NB4 (cell line): Measurements from ENCODE around the gene RABEP1.
"Not testable (repeated sequence)": the region's sequence is repeated elsewhere in the genome, so short reads cannot be mapped to it uniquely, and the experiment has no call there.

Experiments used
- DNase-seq: peaks from one replicate; pipeline ENCODE4 v3.0.0; 2010; ENCODE audit warnings: low read depth
- H3K4me3 ChIP-seq: one replicate; pipeline ENCODE4 v1.5.1; 2011; ENCODE audit warnings: mild to moderate bottlenecking, low read depth, low read length, moderate library complexity
- MYC ChIP-seq: IDR thresholded peaks from 2 replicates; pipeline ENCODE4 v1.6.1; 2011; ENCODE audit warnings: low read depth, low read length
- POLR2A ChIP-seq: IDR thresholded peaks from 2 replicates; pipeline ENCODE4 v1.6.1; 2011; ENCODE audit warnings: mild to moderate bottlenecking; ENCODE audit not compliant: insufficient read length; ENCODE audit errors: extremely low read depth
- TF ChIP-seq, protein P1 (sequence below): IDR thresholded peaks from one replicate; pipeline ENCODE4 v1.5.1; 2012; ENCODE audit warnings: low read depth, low read length
- TF ChIP-seq, protein P2 (sequence below): IDR thresholded peaks from 2 replicates; pipeline ENCODE4 v1.6.1; 2011; ENCODE audit warnings: low read depth, low read length

The RABEP1 gene

GRCh38 chr17:5425826-5426225 lies 143.7 kb downstream of the RABEP1 start:
- TF ChIP-seq, protein P1, sequence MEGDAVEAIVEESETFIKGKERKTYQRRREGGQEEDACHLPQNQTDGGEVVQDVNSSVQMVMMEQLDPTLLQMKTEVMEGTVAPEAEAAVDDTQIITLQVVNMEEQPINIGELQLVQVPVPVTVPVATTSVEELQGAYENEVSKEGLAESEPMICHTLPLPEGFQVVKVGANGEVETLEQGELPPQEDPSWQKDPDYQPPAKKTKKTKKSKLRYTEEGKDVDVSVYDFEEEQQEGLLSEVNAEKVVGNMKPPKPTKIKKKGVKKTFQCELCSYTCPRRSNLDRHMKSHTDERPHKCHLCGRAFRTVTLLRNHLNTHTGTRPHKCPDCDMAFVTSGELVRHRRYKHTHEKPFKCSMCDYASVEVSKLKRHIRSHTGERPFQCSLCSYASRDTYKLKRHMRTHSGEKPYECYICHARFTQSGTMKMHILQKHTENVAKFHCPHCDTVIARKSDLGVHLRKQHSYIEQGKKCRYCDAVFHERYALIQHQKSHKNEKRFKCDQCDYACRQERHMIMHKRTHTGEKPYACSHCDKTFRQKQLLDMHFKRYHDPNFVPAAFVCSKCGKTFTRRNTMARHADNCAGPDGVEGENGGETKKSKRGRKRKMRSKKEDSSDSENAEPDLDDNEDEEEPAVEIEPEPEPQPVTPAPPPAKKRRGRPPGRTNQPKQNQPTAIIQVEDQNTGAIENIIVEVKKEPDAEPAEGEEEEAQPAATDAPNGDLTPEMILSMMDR = no peak
- TF ChIP-seq, protein P2, sequence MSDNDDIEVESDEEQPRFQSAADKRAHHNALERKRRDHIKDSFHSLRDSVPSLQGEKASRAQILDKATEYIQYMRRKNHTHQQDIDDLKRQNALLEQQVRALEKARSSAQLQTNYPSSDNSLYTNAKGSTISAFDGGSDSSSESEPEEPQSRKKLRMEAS = no peak
- no peak for TF ChIP-seq MYC
- TF ChIP-seq POLR2A = no peak
- DNase-seq = no peak
- H3K4me3 ChIP-seq = no peak overlapping the region

GRCh38 chr17:5429191-5429887 lies 147.3 kb downstream of the RABEP1 start:
- no peak for DNase-seq

GRCh38 chr17:5430413-5430999 lies 148.4 kb downstream of the RABEP1 start:
- H3K4me3 ChIP-seq = no peak overlapping the region
- DNase-seq = no peak
- no peak for TF ChIP-seq POLR2A
- TF ChIP-seq, protein P2 = no peak
- TF ChIP-seq, protein P1 = no peak
- TF ChIP-seq MYC = no peak

More at GRCh38 chr17:5429191-5429887, 147.3 kb downstream of the RABEP1 start:
- TF ChIP-seq POLR2A (no peak), MYC (no peak)
- TF ChIP-seq, protein P1 = no peak
- TF ChIP-seq, protein P2 = no peak
- no peak overlapping the region for H3K4me3 ChIP-seq

DNA sequence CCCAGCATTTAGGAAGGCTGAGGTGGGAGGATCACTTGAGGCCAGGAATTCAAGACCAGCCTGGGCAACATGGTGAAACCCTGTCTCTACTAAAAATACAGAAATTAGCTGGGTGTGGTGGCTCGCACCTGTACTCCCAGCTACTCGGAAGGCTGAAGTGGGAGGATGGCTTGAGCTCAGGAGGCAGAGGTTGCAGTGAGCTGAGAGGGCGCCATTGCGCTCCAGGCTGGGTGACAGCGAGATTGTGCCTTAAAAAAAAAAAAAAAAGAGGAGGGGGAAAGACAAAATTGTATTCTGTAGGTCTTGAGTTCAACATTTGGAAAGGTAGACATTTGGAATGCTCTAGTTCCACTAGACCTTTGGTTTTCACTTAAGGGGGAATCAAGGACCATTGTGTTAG lies 149.2 kb downstream of the RABEP1 start:
- H3K4me3 ChIP-seq, DNase-seq: not testable (repeated sequence)
- TF ChIP-seq, protein P1 = peak; percentile 17

- TF ChIP-seq, protein P1 = no peak
- TF ChIP-seq POLR2A = no peak
- TF ChIP-seq MYC = no peak
- TF ChIP-seq, protein P2 = no peak
- H3K4me3 ChIP-seq = no peak overlapping the region
- no peak for DNase-seq
Measured at GRCh38 chr17:5431949-5432556, 150.0 kb downstream of the RABEP1 start.
